Nephron (organoid): Measurements from ENCODE around the gene PRKN.

Source experiments
- H3K27ac Mint-ChIP-seq, 3 experiments: 2 replicates each; pipeline ENCODE4 v1.8.0; 2020; ENCODE audit warnings: mixed read lengths in 3 of 3, mild to moderate bottlenecking in 2 of 3, moderate library complexity in 1 of 3
- H3K27me3 Mint-ChIP-seq: 2 replicates; pipeline ENCODE4 v1.8.0; 2021; ENCODE audit warnings: low read depth, mild to moderate bottlenecking, moderate library complexity, mixed read lengths
- H3K36me3 Mint-ChIP-seq: 2 replicates; pipeline ENCODE4 v1.8.0; 2020; ENCODE audit warnings: low read depth, mixed read lengths
- H3K4me1 Mint-ChIP-seq: 2 replicates; pipeline ENCODE4 v1.8.0; 2020; ENCODE audit warnings: mixed read lengths
- H3K4me3 Mint-ChIP-seq, 3 experiments: 2 replicates each; pipeline ENCODE4 v1.8.0; 2020; ENCODE audit warnings: mild to moderate bottlenecking in 3 of 3, mixed read lengths in 3 of 3, moderate library complexity in 2 of 3
- H3K9me3 Mint-ChIP-seq: 2 replicates; pipeline ENCODE4 v1.8.0; 2020; ENCODE audit warnings: mixed read lengths
- CTCF ChIP-seq, 3 experiments: fragments of 200-600 bp; sonication (generic); IDR thresholded peaks; one replicate each; pipeline ENCODE4 v1.5.0; 2021; ENCODE audit warnings: antibody characterized with exemption in 3 of 3; ENCODE audit not compliant: unreplicated experiment in 3 of 3

PRKN gene

DNA sequence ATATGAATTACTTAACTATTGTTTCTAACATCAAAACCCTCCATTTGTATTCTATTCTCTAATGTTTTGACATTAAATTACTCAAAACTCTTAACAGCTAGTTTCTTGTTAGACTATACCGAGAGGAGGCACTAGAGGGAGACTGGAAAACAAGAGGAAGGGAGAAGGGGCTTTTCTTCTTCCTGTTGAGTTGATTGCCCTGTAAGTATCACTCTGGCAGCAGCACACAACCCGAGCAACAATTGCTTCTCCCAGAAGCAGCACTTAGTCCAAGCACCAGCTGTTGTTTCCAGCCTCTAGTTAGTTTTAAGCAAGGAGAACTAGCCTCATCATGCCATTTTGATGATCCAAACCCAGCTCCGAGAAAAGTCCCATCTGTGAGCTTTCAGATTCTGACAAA lies 603.8 kb downstream of the PRKN start:
- Mint-ChIP-seq H3K27me3 (no peaks in the 10 kb centered on the region), H3K4me1 (peaks cover 16% of the 10 kb centered on the region), H3K9me3 (no peaks in the 10 kb centered on the region), H3K36me3 (no peaks in the 10 kb centered on the region), H3K27ac (no peak overlapping the region), H3K4me3 (no peak overlapping the region)
- peak in 2 of 3 experiments; percentile 27 to 31 for TF ChIP-seq CTCF (IDR thresholded peaks at IDR 0.05; ENCODE audit: unreplicated experiment in 3 of 3)

DNA sequence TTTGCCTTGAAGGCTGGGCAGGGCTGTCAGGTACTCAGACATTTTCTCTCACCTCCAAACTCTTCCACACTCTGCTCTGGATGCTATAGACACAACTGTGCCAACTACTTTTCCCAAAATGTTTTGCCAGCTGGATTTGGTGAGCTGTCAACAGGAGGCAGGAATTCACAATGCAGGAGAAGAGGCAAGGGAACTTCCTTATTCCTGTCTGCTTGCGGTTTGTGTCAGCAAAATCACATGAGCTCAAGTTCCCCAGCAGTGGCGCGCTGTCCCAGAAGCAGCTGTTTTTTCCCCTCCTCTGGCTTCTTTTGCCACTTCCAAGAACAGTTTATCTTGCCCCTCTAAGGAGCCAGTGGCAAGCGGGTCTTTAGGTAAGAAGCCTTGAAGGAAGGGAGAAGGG lies 608.2 kb downstream of the PRKN start:
- Mint-ChIP-seq H3K27me3 (no peaks in the 10 kb centered on the region), H3K9me3 (no peaks in the 10 kb centered on the region), H3K4me1 (peaks cover 33% of the 10 kb centered on the region), H3K4me3 (peak overlapping the region in 1 of 3 experiments; percentile 35), H3K27ac (peak overlapping the region in 2 of 3 experiments; percentile 48 to 61), H3K36me3 (no peaks in the 10 kb centered on the region)
- peak in 1 of 3 experiments; percentile 8 for TF ChIP-seq CTCF (IDR thresholded peaks at IDR 0.05; ENCODE audit: unreplicated experiment in 3 of 3)

- H3K4me3 Mint-ChIP-seq = no peak overlapping the region
- no peaks in the 10 kb centered on the region for H3K27me3 Mint-ChIP-seq
- H3K9me3 Mint-ChIP-seq = no peaks in the 10 kb centered on the region
- peak overlapping the region in 2 of 3 experiments; percentile 48 to 61 for H3K27ac Mint-ChIP-seq
- peaks cover 33% of the 10 kb centered on the region for H3K4me1 Mint-ChIP-seq
- no peaks in the 10 kb centered on the region for H3K36me3 Mint-ChIP-seq
- no peak for TF ChIP-seq CTCF (IDR thresholded peaks at IDR 0.05; ENCODE audit: unreplicated experiment in 3 of 3)
Measured at GRCh38 chr6:162118706-162119105, 608.9 kb downstream of the PRKN start.

DNA sequence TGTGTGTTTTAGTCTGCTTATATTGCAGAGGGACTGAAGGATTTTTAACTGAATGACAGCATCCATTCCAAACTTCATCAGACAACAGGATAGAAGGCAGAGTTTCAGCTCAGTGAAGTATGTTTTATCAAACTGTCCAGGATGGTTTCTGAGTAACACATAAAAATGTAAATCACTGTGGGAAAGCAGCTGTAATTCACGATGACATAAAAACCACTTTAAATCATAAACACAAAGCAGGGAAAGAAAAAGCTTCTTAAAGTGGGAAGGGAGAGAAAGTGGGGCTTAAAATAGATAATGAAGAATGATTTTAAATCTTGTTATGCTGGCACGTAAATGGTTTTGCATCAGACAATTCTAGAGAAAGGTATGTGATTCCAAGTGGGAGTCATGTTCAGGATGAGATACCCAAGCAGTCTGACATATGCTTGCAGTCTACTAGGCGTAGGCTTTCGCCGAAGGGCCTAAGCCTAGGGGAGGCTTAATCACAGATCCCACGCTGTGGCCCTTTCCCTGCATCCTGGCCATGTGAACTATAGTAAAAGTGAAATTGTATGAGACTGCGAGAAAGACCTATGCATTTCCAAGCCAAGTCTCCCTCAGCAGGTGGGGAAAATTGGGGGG lies 610.6 kb downstream of the PRKN start:
- H3K27me3 Mint-ChIP-seq = no peaks in the 10 kb centered on the region
- peak overlapping the region in 1 of 3 experiments; percentile 26 for H3K27ac Mint-ChIP-seq
- no peak for TF ChIP-seq CTCF (IDR thresholded peaks at IDR 0.05; ENCODE audit: unreplicated experiment in 3 of 3)
- peaks cover 3% of the 10 kb centered on the region for H3K9me3 Mint-ChIP-seq
- peaks cover 3% of the 10 kb centered on the region for H3K36me3 Mint-ChIP-seq
- no peak overlapping the region for H3K4me3 Mint-ChIP-seq
- peaks cover 33% of the 10 kb centered on the region for H3K4me1 Mint-ChIP-seq

DNA sequence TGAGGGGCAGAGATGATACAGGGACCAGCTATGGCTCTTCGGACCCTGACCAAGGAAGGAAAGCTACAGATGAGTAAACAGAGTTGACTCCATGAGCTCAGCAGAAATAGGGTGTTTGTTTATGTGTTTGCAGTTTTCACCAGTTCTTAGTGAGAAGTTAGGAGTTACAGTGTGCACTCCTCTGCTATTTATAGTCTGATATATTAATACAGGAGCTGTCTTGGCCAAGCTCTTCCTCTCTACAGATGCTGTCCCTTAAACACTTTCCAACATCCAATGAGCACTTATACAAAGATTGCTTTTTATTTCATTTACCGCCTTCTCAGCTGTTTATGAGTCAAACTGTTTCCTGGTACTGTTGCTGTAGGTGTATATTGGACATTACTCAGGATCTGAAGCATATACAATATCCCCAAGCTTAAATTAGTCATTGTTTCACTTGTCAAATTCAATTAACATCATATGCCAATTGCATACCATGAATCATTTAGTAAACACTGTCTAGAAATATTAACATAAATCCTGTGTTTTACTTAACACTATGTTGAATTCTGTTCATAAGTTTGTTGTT lies 618.0 kb downstream of the PRKN start:
- H3K27ac Mint-ChIP-seq = no peak overlapping the region
- TF ChIP-seq CTCF (IDR thresholded peaks at IDR 0.05; ENCODE audit: unreplicated experiment in 3 of 3) = no peak
- H3K4me1 Mint-ChIP-seq = no peaks in the 10 kb centered on the region
- peaks cover 3% of the 10 kb centered on the region for H3K9me3 Mint-ChIP-seq
- H3K36me3 Mint-ChIP-seq = peaks cover 3% of the 10 kb centered on the region
- H3K4me3 Mint-ChIP-seq = no peak overlapping the region
- H3K27me3 Mint-ChIP-seq = no peaks in the 10 kb centered on the region

GRCh38 chr6:162108041-162108440 lies 619.5 kb downstream of the PRKN start:
- Mint-ChIP-seq H3K27ac (no peak overlapping the region), H3K4me3 (no peak overlapping the region), H3K9me3 (no peaks in the 10 kb centered on the region), H3K27me3 (no peaks in the 10 kb centered on the region), H3K4me1 (no peaks in the 10 kb centered on the region), H3K36me3 (no peaks in the 10 kb centered on the region)
- TF ChIP-seq CTCF (IDR thresholded peaks at IDR 0.05; ENCODE audit: unreplicated experiment in 3 of 3) = no peak
